ENCODE measurements around the gene CAMSAP1. TPM values are rescaled to one million over a fixed set of nuclear protein-coding genes. Genes with fewer than 3 reads are reported as not detected.

Gene CAMSAP1
- total and polyA plus RNA-seq, 2 of the 4 experiments (the other 2 are of a cell fraction): 8.2 to 19.5 TPM

GRCh38 chr9:135790356-135790755, 117.0 kb downstream of the CAMSAP1 start:
- Histone ChIP-seq H3K23ac (ENCODE audit: low read depth, low read length) (no peak overlapping the region), H3K27me3 (ENCODE audit: control insufficient read depth, insufficient read depth, low read length) (peaks cover 29% of the 10 kb centered on the region), H3K9me1 (ENCODE audit: insufficient read depth, low read length) (no peaks in the 10 kb centered on the region), H2AK5ac (ENCODE audit: low read depth, low read length) (no peak overlapping the region), H3K27ac (ENCODE audit: insufficient read depth, low read length) (no peak overlapping the region), H2AK9ac (replicated peaks; ENCODE audit: low read depth, low read length, poor library complexity) (no peak overlapping the region), H3K4me2 (ENCODE audit: low read depth, low read length) (no peak overlapping the region), H4K8ac (ENCODE audit: low read depth in 2 of 2, low read length in 2 of 2) (no peak overlapping the region), H3K4me3 (ENCODE audit: insufficient read depth, low read depth, low read length) (no peak overlapping the region), H3K56ac (ENCODE audit: extremely low read depth, insufficient read depth, low read length) (no peak overlapping the region), H2AFZ (replicated peaks; ENCODE audit: low read length, poor library complexity) (no peak overlapping the region), H3K14ac (replicated peaks; ENCODE audit: low read depth, low read length) (no peak overlapping the region), H2BK15ac (ENCODE audit: low read depth, low read length) (no peak overlapping the region), H2BK5ac (ENCODE audit: low read depth, low read length, poor library complexity, severe bottlenecking) (no peak overlapping the region), H3K18ac (ENCODE audit: low read depth, low read length) (no peak overlapping the region), H3K9me3 (ENCODE audit: control insufficient read depth, insufficient read depth, low read length) (no peaks in the 10 kb centered on the region), H2BK20ac (ENCODE audit: low read depth, low read length) (no peak overlapping the region), H3K4me1 (ENCODE audit: control insufficient read depth, insufficient read depth, low read length) (no peaks in the 10 kb centered on the region), H4K20me1 (ENCODE audit: insufficient read depth, low read length) (no peaks in the 10 kb centered on the region), H2BK120ac (ENCODE audit: low read depth, low read length) (no peak overlapping the region), H3K36me3 (ENCODE audit: control insufficient read depth, insufficient read depth, low read length) (no peaks in the 10 kb centered on the region), H4K5ac (ENCODE audit: low read depth, low read length) (no peak overlapping the region), H3K4ac (ENCODE audit: low read depth, low read length) (no peak overlapping the region), H3K79me1 (ENCODE audit: low read depth in 1 of 2, low read length in 2 of 2) (no peaks in the 10 kb centered on the region), H3K9ac (ENCODE audit: low read depth, low read length) (no peak overlapping the region), H4K91ac (ENCODE audit: insufficient read depth, low read depth, low read length) (no peak overlapping the region)
- no peak for ATAC-seq (ENCODE audit: low read depth)
- POLR2A ChIA-PET (ENCODE audit: unreplicated experiment): no interaction called here
- in situ Hi-C loops (cut with MboI; ENCODE audit: low sequenced_read_pairs): no loop called here
- no peak for TF ChIP-seq BHLHE40 (IDR thresholded peaks at IDR 0.05; ENCODE audit: low read depth, low read length)
- TF ChIP-seq, protein P1, sequence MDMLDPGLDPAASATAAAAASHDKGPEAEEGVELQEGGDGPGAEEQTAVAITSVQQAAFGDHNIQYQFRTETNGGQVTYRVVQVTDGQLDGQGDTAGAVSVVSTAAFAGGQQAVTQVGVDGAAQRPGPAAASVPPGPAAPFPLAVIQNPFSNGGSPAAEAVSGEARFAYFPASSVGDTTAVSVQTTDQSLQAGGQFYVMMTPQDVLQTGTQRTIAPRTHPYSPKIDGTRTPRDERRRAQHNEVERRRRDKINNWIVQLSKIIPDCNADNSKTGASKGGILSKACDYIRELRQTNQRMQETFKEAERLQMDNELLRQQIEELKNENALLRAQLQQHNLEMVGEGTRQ (IDR thresholded peaks at IDR 0.05; ENCODE audit: low read depth, low read length): no peak
- no peak for TF ChIP-seq CEBPB (IDR thresholded peaks at IDR 0.05; ENCODE audit: low read depth, low read length)
- TF ChIP-seq NFE2L2 (IDR thresholded peaks at IDR 0.05; ENCODE audit: low read depth, low read length): no peak
- dilution Hi-C loops (cut with HindIII; ENCODE audit: low sequenced_read_pairs, unreplicated experiment): no loop called here
- BruUV-seq (replicated peaks): no TSS peak
- DNase-seq: no peak
- 95% methylated on average over 4 of the region's 10 CpGs; no CpG with 5 or more reads in 1 of the 2 experiments for WGBS, 2 experiments (ENCODE audit: extremely low coverage in 2 of 2, insufficient read length in 1 of 2)
- intact Hi-C loops (cut with micrococcal nuclease): loop anchor here (10.0 kb wide), 1 partner anchor 186 kb away; no protein-coding TSS in a partner anchor
- CTCF ChIA-PET: no interaction called here

Data from IMR-90 (cell line).